AG09309 (cell line): ENCODE data around the gene BACE1.
"Not testable (repeated sequence)": the region's sequence is repeated elsewhere in the genome, so short reads cannot be mapped to it uniquely, and the experiment has no call there.

Source experiments
- DNase-seq: peaks from one replicate; pipeline ENCODE4 v3.0.0-alpha.2; 2010; ENCODE audit warnings: low read depth
- H3K4me3 ChIP-seq: 2 replicates; pipeline ENCODE4 v1.5.1; 2011; ENCODE audit warnings: mild to moderate bottlenecking, low read depth, low read length, moderate library complexity; ENCODE audit not compliant: control insufficient read depth
- CTCF ChIP-seq: IDR thresholded peaks from 2 replicates; pipeline ENCODE4 v1.5.1; 2011; ENCODE audit warnings: mild to moderate bottlenecking, low read depth, low read length, inconsistent platforms; ENCODE audit not compliant: insufficient read depth, control insufficient read depth; ENCODE audit errors: missing control alignments

Gene BACE1

GRCh38 chr11:117281869-117282268, 34.2 kb downstream of the BACE1 start:
- no peak overlapping the region for H3K4me3 ChIP-seq
- DNase-seq = no peak
- no peak for TF ChIP-seq CTCF

- peak; percentile 97 for DNase-seq
- no peak for TF ChIP-seq CTCF
- no peak overlapping the region for H3K4me3 ChIP-seq
These were observed 34.9 kb downstream of the BACE1 start for GRCh38 chr11:117281159-117281558.

- H3K4me3 ChIP-seq = no peak overlapping the region
- no peak for DNase-seq
- TF ChIP-seq CTCF = no peak
These were observed 36.2 kb downstream of the BACE1 start for GRCh38 chr11:117279711-117280376.

- H3K4me3 ChIP-seq = no peak overlapping the region
- no peak for DNase-seq
- no peak for TF ChIP-seq CTCF
These were observed 37.7 kb downstream of the BACE1 start for GRCh38 chr11:117278347-117278746.

GRCh38 chr11:117273550-117274289, 42.3 kb downstream of the BACE1 start:
- peak; percentile 52 for DNase-seq
- TF ChIP-seq CTCF = no peak
- H3K4me3 ChIP-seq = no peak overlapping the region

GRCh38 chr11:117272175-117272574, 43.9 kb downstream of the BACE1 start:
- not testable (repeated sequence) for DNase-seq

GRCh38 chr11:117271208-117271607, 44.8 kb downstream of the BACE1 start:
- no peak for TF ChIP-seq CTCF
- no peak overlapping the region for H3K4me3 ChIP-seq

More at GRCh38 chr11:117272175-117272574, 43.9 kb downstream of the BACE1 start:
- not testable (repeated sequence) for H3K4me3 ChIP-seq

More at GRCh38 chr11:117271208-117271607, 44.8 kb downstream of the BACE1 start:
- DNase-seq = no peak
